ENCODE results near the gene JAG1.
"Not testable (repeated sequence)": the region's sequence is repeated elsewhere in the genome, so short reads cannot be mapped to it uniquely, and the experiment has no call there.

JAG1 gene

DNA sequence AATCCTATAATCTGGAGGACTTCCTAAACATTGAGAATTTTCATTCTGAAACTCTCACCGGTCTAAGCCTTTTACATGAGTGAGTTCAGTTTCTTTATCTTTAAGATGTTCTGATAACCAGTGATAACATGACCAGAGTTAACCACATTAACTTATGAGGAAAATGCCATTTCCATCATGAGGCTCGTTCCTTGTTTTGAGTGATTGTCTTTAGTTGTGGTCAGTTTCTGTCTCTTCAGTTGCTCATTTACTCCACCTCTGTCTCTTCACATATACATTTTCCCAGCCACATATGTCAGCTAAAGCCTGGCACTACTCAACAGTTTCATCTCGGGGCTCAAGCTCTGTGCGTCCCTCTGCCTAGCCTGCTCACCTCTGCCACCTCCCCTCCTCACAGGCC lies 70.4 kb downstream of the JAG1 start:
- H3K4me3 ChIP-seq, result no peak overlapping the region
- H3K27ac ChIP-seq, result peak overlapping the region in 16 of 21 experiments; percentile 2 to 84 (median 50)

DNA sequence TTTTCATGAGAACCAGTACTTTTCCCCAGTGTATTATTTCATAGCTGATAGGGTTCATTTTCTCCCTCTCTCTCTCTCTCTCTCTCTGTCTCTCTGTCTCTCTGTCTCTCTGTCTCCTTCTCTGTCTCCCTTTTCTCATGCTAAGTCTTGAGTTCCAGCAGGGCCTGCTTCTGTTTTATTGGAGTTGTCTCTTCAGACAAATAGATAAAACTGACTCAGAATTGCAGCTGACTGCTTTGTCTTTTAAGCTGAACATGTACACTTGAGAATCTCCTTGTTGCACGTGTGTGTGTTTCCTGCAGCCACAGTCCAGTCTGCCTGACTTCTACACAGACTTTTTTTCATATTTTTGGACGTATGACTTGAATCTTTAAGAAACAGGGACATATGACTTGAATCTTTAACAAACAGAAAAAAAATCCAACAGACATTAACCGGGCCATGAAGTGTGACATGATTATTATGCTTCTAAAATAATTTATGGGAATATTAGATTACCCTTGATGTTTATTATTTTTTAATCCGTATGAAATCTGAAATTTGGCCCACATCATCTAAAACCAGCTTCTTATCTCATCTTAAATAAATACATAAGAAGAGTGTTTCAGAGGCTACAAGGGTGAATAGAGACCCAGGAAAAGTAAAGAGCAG lies 71.5 kb downstream of the JAG1 start:
- Histone ChIP-seq H3K27ac (peak overlapping the region in 2 of 21 experiments; percentile 16 to 84), H3K4me3 (no peak overlapping the region)

DNA sequence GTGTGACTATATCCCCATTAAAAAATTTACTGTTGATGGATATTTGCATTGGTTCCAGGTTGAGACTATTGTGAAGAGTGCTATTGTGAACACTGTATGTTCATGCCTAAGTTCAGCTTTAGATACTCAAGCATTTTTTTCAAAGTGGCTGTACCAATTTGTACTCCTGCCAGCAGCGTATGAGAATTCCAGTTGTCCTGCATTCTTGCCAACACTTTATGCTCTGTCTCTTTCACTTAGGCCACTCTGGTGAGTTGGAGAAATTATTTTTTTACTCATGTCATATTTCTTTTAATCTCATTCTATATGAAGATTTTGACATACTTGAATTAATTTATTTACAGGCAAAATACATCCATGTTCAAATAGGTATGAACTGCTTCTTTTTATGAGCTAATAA lies 76.2 kb downstream of the JAG1 start:
- Histone ChIP-seq H3K27ac (peak overlapping the region in 5 of 21 experiments; percentile 17 to 71 (median 56)), H3K4me3 (no peak overlapping the region)

DNA sequence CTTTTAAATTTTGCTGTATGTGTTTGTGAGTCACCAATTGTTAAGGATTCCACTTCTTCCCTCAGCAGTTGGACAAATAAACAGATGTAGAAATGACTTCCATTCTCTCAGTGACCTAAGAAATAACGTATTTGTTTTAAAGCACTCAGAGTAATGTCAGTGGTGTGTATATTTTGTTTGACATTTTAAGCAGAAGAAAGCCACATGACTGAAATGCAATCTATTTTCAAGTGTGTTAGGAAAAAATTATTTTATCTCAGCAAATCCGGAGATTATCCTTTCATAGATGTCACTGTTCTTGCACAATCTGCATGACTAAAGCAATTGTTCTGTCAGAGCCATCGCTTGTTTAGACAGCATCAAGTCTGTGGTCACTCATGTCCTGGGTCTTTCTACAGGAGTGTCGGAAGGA lies 77.1 kb downstream of the JAG1 start:
- Histone ChIP-seq H3K4me3 (no peak overlapping the region), H3K27ac (peak overlapping the region in 5 of 21 experiments; percentile 31 to 71 (median 56))

DNA sequence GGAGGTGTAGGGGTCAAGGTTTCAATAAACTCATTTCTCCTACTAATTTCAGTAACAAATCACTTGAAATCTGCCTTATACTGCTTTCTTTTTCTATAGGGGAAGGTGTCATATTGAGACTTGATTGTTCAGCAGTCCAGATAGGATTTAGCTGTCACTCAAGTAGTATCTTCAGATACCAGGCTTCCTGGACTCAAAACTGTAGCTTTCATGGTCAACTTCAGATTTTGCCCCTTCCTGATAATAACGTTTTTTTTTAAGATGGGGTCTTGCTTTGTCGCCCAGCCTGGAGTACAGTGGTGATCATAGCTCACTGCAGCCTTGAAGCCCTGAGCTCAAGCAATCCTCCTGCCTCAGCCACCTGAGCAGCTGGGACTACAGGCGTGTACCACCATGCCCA lies 77.8 kb downstream of the JAG1 start:
- H3K4me3 ChIP-seq, result no peak overlapping the region
- H3K27ac ChIP-seq, result peak overlapping the region in 6 of 21 experiments; percentile 16 to 71 (median 48)

DNA sequence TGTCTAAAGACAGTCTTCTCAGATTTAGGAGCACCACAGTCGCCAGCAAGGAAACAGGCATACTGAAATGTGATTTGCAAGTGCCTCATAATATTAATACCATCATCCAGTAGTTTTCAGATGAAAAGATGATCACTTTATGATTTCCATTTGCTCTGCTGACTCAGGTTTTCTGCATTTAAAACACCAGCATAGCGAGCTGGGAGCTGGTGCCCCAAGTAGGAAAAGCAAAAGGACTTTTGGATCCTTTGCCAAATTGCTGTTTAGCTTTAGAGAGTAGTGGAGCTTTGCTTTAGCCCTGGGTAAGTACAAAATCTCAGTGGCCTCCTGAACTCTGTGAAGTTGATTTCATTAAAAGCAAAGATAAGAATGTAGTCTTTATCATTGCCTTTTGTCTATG lies 78.5 kb downstream of the JAG1 start:
- H3K27ac ChIP-seq, result peak overlapping the region in 6 of 21 experiments; percentile 14 to 71 (median 48)
- no peak overlapping the region for H3K4me3 ChIP-seq

DNA sequence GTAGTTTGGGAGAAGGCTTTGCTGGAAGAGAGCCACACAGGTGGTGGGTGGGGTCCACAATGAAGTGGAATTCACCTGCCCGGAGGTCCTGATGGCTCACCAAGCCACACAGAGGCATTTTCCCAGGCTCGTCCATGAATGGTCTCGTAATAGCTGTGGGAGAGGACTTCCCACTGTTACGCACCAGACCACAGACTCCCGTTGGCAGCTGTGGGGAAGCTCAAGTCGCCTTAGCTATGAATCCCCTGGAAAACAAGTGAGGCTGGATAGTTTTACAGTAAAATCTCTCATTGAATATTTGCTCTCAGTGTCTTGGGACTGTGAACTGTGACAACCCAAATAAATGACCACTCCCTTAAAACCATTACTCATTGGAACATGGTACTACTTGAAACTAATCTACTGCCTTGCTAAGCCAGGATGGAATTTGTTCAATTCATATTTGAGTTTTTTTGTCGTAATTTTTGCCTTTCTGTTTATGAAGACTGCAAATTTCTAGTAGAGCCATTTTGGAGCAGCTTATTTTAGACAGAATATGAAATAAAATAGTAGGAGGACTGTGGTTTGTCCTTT lies 79.4 kb downstream of the JAG1 start:
- Histone ChIP-seq H3K4me3 (no peak overlapping the region), H3K27ac (peak overlapping the region in 13 of 21 experiments; percentile 3 to 71 (median 41))

DNA sequence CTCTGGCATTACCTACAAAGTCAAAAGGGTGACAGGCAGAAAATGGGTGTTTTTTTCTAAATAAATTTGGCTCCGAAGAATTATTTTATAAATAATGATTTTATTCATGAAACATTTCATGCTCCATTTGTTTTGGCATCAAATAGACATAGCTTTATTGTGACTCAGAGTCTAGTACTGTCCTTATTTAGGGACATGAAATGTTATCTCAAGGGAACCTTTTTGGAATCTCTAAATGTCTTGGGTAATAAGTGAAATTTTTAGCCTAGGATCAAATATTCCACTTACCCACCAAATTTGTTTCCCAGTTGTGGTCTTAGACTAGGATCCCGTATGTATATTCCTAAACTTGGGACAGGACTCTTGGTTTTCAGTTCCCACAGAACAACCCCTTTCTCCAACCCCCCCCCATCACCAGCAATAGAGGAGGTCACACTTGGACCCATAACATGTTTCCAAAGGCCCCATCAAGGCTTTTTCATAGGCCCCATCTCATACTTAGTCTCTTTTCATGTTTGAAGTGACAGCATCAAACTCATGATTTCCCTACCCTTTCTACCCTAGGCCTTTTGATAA lies 81.8 kb downstream of the JAG1 start:
- Histone ChIP-seq H3K27ac (peak overlapping the region in 13 of 21 experiments; percentile 1 to 69 (median 45)), H3K4me3 (no peak overlapping the region)

DNA sequence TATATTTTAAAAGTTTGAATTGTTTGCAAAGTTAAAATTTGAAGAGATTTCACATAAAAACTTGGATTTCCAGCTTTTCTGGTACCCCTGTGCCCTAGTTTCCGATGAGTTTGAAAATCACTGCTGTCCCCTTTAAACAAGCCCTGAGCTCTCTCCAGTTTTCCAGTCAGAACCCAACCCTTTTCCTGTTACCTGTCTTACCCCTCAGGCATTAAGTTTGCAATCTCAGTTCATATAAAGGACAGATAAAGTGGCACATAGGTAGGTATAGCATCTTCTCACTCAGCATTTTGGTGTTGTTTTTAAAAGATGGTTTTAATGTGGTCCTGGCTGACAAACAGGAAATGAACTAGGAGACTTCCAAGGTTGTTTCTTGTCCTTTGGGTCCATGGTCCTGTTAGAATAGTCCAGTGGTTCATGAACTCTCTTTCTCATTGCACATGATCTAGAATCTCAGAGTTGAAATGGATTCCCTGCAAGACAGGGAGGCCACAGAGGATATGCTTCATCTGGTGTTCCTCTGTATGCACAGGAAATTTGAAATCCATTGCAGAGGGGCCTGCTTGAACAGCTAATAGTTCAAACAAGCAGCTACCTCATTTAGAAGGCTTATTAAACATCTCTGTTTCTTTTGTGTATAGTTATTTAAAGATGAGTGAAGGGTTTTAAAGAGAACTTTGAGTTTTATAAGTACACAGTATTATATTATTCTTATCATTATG lies 82.7 kb downstream of the JAG1 start:
- Histone ChIP-seq H3K27ac (peak overlapping the region in 10 of 21 experiments; percentile 3 to 65 (median 44)), H3K4me3 (no peak overlapping the region)

DNA sequence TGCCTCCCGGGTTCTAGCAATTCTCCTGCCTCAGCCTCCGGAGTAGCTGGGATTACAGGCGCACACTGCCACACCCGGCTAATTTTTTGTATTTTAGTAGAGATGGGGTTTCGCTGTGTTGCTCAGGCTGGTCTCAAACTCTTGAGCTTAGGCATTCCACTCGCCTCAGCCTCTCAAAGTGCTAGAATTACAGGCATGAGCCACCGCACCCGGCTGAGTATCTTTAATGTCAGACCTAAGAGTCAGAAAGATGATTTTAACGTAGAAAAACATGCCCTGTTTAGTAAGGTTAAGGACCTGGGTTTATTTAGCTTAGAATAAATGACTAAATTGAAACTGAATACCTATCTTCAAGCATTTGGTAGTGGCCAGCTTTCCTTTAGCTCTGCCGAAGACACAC lies 83.4 kb downstream of the JAG1 start:
- H3K4me3 ChIP-seq, result not testable (repeated sequence)
- peak overlapping the region in 7 of 21 experiments; percentile 11 to 53 (median 44) for H3K27ac ChIP-seq

All from skin epidermis (tissue), 12 donors.